OCI-LY7 (cell line): ENCODE measurements around the gene EIF2S1.

Source experiments
- CTCF ChIP-seq: fragments of 200-600 bp; sonication (generic); conservative IDR thresholded peaks from 2 replicates; pipeline ENCODE4 v1.5.1; 2014; ENCODE audit warnings: mild to moderate bottlenecking, antibody characterized with exemption, low read length, moderate library complexity, mixed read lengths
- EZH2phosphoT487 ChIP-seq: fragments of 200-600 bp; sonication (generic); IDR thresholded peaks from 2 replicates; pipeline ENCODE4 v1.6.1; 2018; ENCODE audit warnings: low read depth, borderline replicate concordance, mild to moderate bottlenecking, mixed run types, antibody characterized with exemption, low read length, moderate library complexity, mixed read lengths

- TF ChIP-seq CTCF (no peak), EZH2phosphoT487 (no peak)
Observed at GRCh38 chr14:67428501-67429031, 68.4 kb downstream of the EIF2S1 start.
